Body of pancreas (tissue), 4 donors: ENCODE data around the gene USP33. TPM values are rescaled to one million over a fixed set of nuclear protein-coding genes. Genes with fewer than 3 reads are reported as not detected.

Experiments
- ATAC-seq: fragments of 150-250 bp; one replicate; pipeline ENCODE4 v1.9.1; 2016
- DNase-seq, 4 donors: peaks; one replicate each; pipeline ENCODE4 v3.0.0-alpha.2; 2019
- H3K27ac ChIP-seq, 4 donors: fragments of 200-600 bp; sonication (generic); 1 replicate in 3 of 4; 2 replicates in 1 of 4; pipeline versions ENCODE4 v1.5.1 to v1.6.1; 2016 to 2019; ENCODE audit warnings: mild to moderate bottlenecking in 1 of 4, mixed read lengths in 1 of 4, moderate library complexity in 1 of 4
- H3K27me3 ChIP-seq, 2 donors: fragments of 200-600 bp; sonication (generic); one replicate each; pipeline ENCODE4 v1.6.0; 2016; ENCODE audit warnings: mild to moderate bottlenecking in 1 of 2
- H3K36me3 ChIP-seq, 2 donors: fragments of 200-600 bp; sonication (generic); replicated peaks in 1 of 2; 2 replicates each; pipeline ENCODE4 v1.5.1; 2016; ENCODE audit warnings: low read depth in 2 of 2; ENCODE audit not compliant: insufficient read depth in 1 of 2
- H3K4me1 ChIP-seq: fragments of 200-600 bp; sonication (generic); one replicate; pipeline ENCODE4 v1.6.0; 2016
- H3K4me3 ChIP-seq, 2 donors: fragments of 200-600 bp; sonication (generic); 1 replicate in 1 of 2; 2 replicates in 1 of 2; pipeline ENCODE4 v1.5.1; 2016 to 2019
- H3K9me3 ChIP-seq, 3 donors: fragments of 200-600 bp; sonication (generic); 1 replicate in 2 of 3; 2 replicates in 1 of 3; pipeline ENCODE4 v1.5.1; 2016
- POLR2A ChIP-seq, 3 donors: fragments of 450-650 bp; IDR thresholded peaks; one replicate each; pipeline ENCODE4 v1.6.1; 2016; ENCODE audit warnings: antibody characterized with exemption in 3 of 3, mild to moderate bottlenecking in 2 of 3
- WGBS, 2 donors: methylation state at CpG; one replicate each; pipeline ENCODE4 v1.1.5; 2017; 5-methylcytosine and 5-hydroxymethylcytosine counted together
- intact Hi-C: fragments of 100-400 bp; cut with DNase I; formaldehyde crosslinking; loops from one replicate; pipeline ENCODE4 v1.15.1; 2023
- total RNA-seq, 2 donors: library from RNA; depleted of rRNA; stranded (reverse); fragments of >200 nt; gene quantifications; one replicate each; pipeline ENCODE4 v1.1.0, GENCODE V29; 2016
- TF ChIP-seq, protein P1 (sequence below), 7 experiments: fragments of 450-650 bp in 4 of 7; fragments of 200-600 bp in 3 of 7; sonication (generic) in 3 of 7; IDR thresholded peaks; one replicate each; pipeline ENCODE4 v1.5.1; 2016 to 2019; ENCODE audit warnings: antibody characterized with exemption in 7 of 7

USP33 gene
- total RNA-seq, 2 donors from 2014 or later: 53.1 to 65.1 TPM

- intact Hi-C loops: no loop called here
Measured at GRCh38 chr1:77670330-77670729, 89.3 kb downstream of the USP33 start.

GRCh38 chr1:77668924-77669449 lies 90.7 kb downstream of the USP33 start:
- H3K4me3 ChIP-seq: no peak overlapping the region
- DNase-seq (no peak), ATAC-seq (no peak)
- no peaks in the 10 kb centered on the region for H3K36me3 ChIP-seq
- H3K27ac ChIP-seq: no peak overlapping the region
- intact Hi-C loops: no loop called here
- H3K9me3 ChIP-seq: no peaks in the 10 kb centered on the region
- 14 to 18% methylated on average over 1 of the region's 1 CpG for WGBS, 2 donors
- TF ChIP-seq, protein P1, sequence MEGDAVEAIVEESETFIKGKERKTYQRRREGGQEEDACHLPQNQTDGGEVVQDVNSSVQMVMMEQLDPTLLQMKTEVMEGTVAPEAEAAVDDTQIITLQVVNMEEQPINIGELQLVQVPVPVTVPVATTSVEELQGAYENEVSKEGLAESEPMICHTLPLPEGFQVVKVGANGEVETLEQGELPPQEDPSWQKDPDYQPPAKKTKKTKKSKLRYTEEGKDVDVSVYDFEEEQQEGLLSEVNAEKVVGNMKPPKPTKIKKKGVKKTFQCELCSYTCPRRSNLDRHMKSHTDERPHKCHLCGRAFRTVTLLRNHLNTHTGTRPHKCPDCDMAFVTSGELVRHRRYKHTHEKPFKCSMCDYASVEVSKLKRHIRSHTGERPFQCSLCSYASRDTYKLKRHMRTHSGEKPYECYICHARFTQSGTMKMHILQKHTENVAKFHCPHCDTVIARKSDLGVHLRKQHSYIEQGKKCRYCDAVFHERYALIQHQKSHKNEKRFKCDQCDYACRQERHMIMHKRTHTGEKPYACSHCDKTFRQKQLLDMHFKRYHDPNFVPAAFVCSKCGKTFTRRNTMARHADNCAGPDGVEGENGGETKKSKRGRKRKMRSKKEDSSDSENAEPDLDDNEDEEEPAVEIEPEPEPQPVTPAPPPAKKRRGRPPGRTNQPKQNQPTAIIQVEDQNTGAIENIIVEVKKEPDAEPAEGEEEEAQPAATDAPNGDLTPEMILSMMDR (IDR thresholded peaks at IDR 0.05): no peak
- no peak for TF ChIP-seq POLR2A (IDR thresholded peaks at IDR 0.05)
- H3K4me1 ChIP-seq: peaks cover 18% of the 10 kb centered on the region
- H3K27me3 ChIP-seq: no peaks in the 10 kb centered on the region

More at GRCh38 chr1:77670330-77670729, 89.3 kb downstream of the USP33 start:
- DNase-seq: no peak
- ATAC-seq: no peak
- no peak overlapping the region for H3K4me3 ChIP-seq
- WGBS, 2 donors: 90 to 93% methylated on average over 7 of the region's 7 CpGs
- peaks cover 10% of the 10 kb centered on the region for H3K4me1 ChIP-seq
- no peaks in the 10 kb centered on the region for H3K36me3 ChIP-seq
- H3K27me3 ChIP-seq: no peaks in the 10 kb centered on the region
- TF ChIP-seq, protein P1 (IDR thresholded peaks at IDR 0.05): no peak
- TF ChIP-seq POLR2A (IDR thresholded peaks at IDR 0.05): no peak
- no peak overlapping the region for H3K27ac ChIP-seq
- no peaks in the 10 kb centered on the region for H3K9me3 ChIP-seq

DNA sequence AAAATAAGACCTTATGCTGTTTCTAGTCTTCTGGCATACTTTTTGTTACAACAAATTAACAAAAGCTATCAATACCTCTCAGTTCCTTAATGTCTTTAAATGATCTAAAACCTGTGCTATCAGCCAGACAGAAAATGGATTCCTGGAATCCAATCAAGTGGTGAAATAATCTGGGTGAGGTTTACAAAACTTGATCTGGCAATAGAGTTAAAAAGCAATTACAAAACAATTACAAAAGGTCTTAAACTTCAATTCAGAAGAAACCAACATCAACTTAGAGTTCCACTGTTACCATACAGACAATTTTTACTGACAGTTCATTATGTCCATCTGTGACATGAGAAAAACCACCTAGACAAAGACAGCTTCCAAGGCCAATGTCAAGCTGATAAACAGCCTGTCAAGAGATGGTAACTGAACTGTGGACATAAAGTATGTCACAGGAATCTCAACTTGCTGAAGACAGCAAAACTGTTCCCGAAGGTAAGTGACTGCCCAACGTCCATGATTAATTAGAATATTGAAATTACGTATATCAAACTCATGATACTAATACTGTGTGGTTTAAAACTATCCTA lies 94.6 kb downstream of the USP33 start:
- 64 to 68% methylated on average over 3 of the region's 3 CpGs for WGBS, 2 donors
- DNase-seq: no peak
- Histone ChIP-seq H3K36me3 (no peaks in the 10 kb centered on the region), H3K27me3 (no peaks in the 10 kb centered on the region), H3K9me3 (no peaks in the 10 kb centered on the region), H3K4me3 (no peak overlapping the region), H3K4me1 (peaks cover 25% of the 10 kb centered on the region), H3K27ac (no peak overlapping the region)
- TF ChIP-seq POLR2A (IDR thresholded peaks at IDR 0.05): no peak
- TF ChIP-seq, protein P1 (IDR thresholded peaks at IDR 0.05): no peak
- ATAC-seq: no peak
- intact Hi-C loops: no loop called here

- WGBS, 2 donors: 73 to 79% methylated on average over 4 of the region's 4 CpGs
- DNase-seq (no peak), ATAC-seq (no peak)
- intact Hi-C loops: no loop called here
- Histone ChIP-seq H3K4me3 (no peak overlapping the region), H3K4me1 (peaks cover 17% of the 10 kb centered on the region), H3K36me3 (no peaks in the 10 kb centered on the region), H3K9me3 (no peaks in the 10 kb centered on the region), H3K27ac (no peak overlapping the region), H3K27me3 (no peaks in the 10 kb centered on the region)
- no peak for TF ChIP-seq POLR2A (IDR thresholded peaks at IDR 0.05)
Measured at GRCh38 chr1:77661696-77662095, 98.0 kb downstream of the USP33 start.

DNA sequence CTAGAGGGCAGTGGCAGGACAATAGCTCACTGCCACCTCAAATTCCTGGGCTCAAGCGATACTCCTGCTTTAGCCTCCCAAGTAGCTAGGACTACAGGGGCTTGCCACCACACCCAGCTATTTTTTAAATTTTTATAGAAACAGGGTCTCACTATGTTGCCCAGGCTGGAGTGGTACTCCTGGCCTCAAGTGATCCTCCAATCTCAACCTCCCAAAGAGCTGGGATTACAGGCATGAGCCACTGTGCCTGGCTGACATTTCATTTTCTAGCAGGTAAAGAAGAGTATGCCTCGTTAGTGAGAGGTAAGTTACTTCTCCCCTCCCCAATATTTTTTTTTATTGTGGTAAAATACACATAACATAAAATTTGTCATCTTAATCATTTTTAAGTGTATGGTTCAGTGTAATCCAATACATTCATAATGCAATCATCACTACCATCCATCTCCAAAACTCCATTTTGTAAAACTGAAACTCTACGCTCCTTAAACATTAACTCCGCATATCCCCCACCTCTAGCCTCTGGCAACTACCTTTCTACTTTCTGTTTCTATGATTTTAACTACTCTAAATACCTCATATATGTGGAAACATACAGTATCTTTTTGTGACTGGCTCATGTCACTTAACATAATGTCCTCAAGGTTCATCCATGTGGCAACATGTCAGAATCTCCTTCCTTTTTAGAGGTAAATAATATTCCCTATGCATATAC lies 99.6 kb downstream of the USP33 start:
- no peak for ATAC-seq
- Histone ChIP-seq H3K36me3 (no peaks in the 10 kb centered on the region), H3K27me3 (no peaks in the 10 kb centered on the region), H3K27ac (no peak overlapping the region), H3K9me3 (no peaks in the 10 kb centered on the region), H3K4me3 (no peak overlapping the region), H3K4me1 (peaks cover 28% of the 10 kb centered on the region)
- no peak for DNase-seq
- TF ChIP-seq, protein P1 (IDR thresholded peaks at IDR 0.05): no peak
- TF ChIP-seq POLR2A (IDR thresholded peaks at IDR 0.05): no peak
- intact Hi-C loops: no loop called here
- 77 to 95% methylated on average over 4 of the region's 4 CpGs for WGBS, 2 donors
